ENCODE measurements around the gene IRF2BP1.
"Not testable (repeated sequence)": the region's sequence is repeated elsewhere in the genome, so short reads cannot be mapped to it uniquely, and the experiment has no call there.

Gene IRF2BP1

DNA sequence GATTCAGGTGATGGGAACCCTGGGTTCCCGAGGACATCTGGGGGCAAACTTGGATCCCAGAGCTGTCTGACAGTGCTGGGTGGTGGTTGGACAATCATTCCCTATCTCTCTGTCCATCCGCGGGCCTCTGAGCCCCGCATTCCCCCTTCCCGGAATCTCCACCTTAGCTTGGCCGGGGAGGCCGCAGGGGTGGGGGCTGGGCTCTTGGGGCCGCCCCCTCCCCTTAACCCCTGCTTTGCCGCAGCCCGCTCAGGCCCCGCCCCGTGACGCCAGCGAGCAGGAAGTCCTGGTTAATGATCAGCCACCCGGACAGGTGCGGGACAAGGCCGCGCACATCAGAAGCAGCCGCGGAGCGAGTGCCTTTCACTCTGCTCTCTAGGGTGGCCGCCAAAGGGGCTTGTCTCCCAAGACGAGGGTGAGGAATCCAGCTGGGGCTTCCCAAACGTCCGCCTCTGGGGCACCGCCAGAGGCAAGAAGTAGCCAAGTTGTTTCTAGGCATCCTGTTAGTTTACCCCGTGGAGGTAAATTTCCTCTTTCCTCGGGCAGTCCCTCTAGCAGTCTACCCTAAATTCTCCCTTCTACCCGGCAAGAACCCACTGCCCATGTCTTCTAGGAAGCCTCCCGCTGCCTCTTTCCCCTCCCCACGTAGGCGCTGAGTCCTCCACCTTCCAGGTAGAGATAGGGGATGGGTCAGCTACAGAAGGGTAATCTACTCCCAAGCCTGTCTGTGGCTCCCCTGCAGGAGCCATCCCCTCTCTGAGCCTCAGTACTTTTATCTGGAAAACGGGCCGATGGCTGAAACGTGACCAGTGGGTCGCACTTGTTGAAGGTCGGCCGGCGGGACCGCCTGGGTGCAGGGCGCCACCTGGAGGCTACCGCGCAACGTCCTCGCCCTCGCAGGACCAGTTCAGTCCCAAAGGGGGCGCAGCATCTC is 3.0 kb downstream of the IRF2BP1 start:
- DNase-seq (ENCODE audit: low read depth in 4 of 4, low spot score in 1 of 4), result peak; percentile 68 to 82 (median 73)

GRCh38 chr19:45881909-45882528 is 3.9 kb downstream of the IRF2BP1 start:
- DNase-seq (ENCODE audit: low read depth in 4 of 4, low spot score in 1 of 4), result no peak

GRCh38 chr19:45881082-45881908 is 4.6 kb downstream of the IRF2BP1 start:
- DNase-seq (ENCODE audit: low read depth in 4 of 4, low spot score in 1 of 4), result no peak

- DNase-seq (ENCODE audit: low read depth in 4 of 4, low spot score in 1 of 4), result no peak
Measured at GRCh38 chr19:45879971-45880370, 6.0 kb downstream of the IRF2BP1 start.

GRCh38 chr19:45879055-45879454 is 6.9 kb downstream of the IRF2BP1 start:
- no peak for DNase-seq (ENCODE audit: low read depth in 4 of 4, low spot score in 1 of 4)

DNA sequence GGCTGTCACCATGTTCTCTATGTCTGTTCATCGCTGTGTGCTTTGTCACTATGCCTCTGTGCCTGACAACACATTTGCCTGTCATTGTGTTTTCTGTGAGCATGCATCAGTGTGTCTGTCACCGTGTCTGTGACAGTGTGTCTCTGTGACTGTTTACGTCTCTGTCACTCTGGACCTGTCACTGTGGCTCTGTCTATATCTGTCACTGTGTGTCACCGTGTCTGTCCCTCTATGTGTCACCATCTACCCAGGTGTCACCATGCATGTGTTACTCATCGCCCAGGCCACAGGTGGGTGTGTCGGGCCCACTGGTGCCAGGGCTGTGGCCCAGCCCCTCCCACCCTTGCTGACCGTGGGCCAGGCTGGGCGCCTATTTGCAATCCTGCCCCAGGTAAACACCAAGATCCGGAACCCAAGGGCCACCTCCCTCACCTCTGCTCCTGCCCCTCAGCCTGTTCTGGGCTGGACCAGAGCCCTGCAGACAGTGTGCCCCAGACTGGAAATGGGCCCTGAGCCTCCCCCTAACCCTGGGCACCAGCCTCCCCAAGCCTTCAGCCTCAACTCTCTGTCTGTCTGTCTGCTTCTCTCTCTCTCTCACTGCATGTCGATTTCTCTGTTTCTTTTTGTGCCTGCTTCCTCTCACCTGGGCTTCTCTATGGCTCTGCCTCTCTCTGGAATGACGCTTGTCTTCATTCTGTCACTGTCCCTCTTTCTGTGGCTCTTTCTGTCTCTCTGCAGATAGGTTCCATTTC is 7.7 kb downstream of the IRF2BP1 start:
- DNase-seq (ENCODE audit: low read depth in 4 of 4, low spot score in 1 of 4), result no peak

GRCh38 chr19:45876411-45877197 is 9.3 kb downstream of the IRF2BP1 start:
- DNase-seq (ENCODE audit: low read depth in 4 of 4, low spot score in 1 of 4), result no peak

DNA sequence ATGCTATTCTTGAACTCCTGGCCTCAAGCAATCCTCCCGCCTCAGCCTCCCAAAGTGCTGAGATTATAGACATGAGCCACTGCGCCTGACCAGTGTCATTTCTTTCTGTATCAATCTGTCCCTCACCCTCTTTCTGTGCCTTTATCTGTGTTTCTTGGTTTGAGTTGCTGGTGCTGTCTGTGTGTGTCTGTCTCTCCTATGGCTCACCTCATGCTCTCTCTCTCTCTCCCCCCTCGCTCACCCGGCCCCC is 9.9 kb downstream of the IRF2BP1 start:
- no peak for DNase-seq (ENCODE audit: low read depth in 4 of 4, low spot score in 1 of 4)

DNA sequence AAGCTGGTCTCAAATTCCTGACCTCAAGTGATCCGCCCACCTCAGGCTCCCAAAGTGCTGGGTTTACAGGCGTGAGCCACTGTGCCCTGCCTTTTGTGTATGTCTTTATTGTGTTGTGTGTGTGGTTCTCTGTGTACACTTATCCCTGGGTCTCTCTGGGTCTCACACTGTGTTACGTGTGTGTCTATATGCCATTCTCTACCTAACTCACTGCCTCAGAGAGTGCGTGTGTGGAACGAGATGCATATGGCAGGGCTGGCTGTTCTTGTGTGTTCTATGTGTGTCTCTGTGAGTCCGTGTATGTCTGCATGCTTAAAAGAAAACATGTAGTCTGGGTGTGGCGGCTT is 11.3 kb downstream of the IRF2BP1 start:
- no peak for DNase-seq (ENCODE audit: low read depth in 4 of 4, low spot score in 1 of 4)

- no peak for DNase-seq (ENCODE audit: low read depth in 4 of 4, low spot score in 1 of 4)
Measured at GRCh38 chr19:45873219-45873772, 12.6 kb downstream of the IRF2BP1 start.

- no peak for DNase-seq (ENCODE audit: low read depth in 4 of 4, low spot score in 1 of 4)
Measured at GRCh38 chr19:45872095-45872919, 13.6 kb downstream of the IRF2BP1 start.

DNA sequence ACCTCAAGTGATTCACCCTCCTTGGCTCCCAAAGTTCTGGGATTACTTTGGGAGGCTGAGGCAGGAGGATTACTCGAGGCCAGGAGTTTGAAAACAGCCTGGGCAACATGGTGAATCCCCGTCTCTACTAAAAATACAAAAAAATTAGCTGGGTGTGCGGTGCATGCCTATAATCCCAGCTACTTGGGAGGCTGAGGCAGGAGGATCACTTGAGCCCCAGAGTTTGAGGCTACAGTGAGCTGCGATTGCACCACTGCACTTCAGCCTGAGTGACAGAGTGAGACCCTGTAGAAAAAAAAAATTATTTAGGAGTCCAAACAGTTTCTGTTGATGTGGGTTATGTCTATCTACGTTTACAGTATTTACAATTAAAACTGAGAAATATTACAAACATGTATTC is 15.1 kb downstream of the IRF2BP1 start:
- no peak for DNase-seq (ENCODE audit: low read depth in 4 of 4, low spot score in 1 of 4)

- not testable (repeated sequence) for DNase-seq (ENCODE audit: low read depth in 4 of 4, low spot score in 1 of 4)
Measured at GRCh38 chr19:45867241-45867640, 18.7 kb downstream of the IRF2BP1 start.

DNA sequence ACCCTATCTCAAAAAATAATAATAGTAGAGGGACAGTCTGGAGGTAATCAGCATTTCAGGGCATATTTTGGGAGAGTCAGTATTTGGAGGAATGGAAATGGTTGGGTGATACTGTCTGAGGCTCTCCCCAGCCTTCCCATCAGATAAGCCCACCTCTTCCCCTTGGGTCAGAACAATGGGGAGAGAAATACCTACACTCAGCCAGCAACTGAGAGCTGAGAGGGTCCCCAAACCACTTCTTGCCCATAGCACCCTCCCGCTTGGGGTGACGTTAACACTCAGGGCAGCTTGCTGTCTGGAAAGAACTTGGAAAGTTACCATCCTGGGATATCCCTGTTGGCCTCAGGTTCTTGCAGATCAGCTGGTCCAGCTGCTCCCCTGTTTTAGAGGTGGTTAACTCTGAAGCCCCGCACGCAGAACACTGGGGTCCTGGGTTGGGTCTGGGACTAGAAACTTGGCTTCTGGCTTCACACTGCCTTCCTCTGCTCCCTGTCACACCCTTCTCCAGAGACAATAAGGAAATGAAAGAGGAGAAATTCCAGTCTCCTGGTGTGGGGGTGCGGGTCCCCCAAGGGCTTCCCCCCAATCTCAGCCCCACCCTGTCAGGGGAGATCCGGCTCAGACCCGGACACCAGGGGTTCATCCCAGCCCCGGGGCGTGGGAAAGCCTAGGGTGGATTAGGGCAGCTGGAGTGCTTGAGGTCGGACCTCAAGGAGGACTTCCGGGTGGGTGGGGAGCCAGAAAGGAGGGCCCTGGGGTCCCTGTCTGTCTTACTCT is 19.4 kb downstream of the IRF2BP1 start:
- DNase-seq (ENCODE audit: low read depth in 4 of 4, low spot score in 1 of 4), result no peak

DNA sequence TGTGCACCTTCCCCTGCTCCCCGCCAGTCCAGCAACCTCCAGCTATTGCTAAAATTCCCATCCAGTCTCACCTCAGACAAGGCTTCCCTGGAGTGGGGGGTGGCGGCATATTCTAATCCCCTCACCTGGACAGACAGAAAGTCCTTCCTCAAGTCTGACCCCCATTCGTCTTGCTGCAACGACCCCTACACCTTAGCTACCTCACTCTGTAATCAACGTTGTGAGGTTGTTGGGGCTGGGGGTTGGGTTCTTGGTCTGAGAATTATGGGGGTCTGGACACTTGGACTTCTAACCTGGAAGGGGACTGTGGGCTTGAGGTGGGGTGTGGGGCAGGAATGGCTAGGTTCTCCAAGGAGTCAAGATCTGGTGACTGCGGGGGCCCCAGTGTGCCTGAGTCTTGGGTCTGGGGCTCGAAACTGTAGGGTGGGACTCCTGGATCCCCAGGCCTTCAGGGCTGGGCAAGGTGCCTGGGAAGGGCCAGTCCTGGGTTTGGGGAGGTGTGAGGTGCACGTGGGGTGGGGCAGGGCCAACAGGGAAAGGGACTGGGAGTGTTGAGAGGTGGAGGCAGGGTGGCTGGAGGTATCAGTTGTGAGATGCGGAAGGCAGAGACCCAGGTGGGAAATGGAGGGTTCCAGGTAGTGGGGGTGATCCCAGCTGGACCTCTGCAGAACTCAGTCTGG is 20.5 kb downstream of the IRF2BP1 start:
- DNase-seq (ENCODE audit: low read depth in 4 of 4, low spot score in 1 of 4), result no peak

GRCh38 chr19:45864629-45865082 is 21.3 kb downstream of the IRF2BP1 start:
- DNase-seq (ENCODE audit: low read depth in 4 of 4, low spot score in 1 of 4), result no peak

GRCh38 chr19:45863840-45864628 is 21.9 kb downstream of the IRF2BP1 start, which contains the start of gene FOXA3:
Gene FOXA3, plus strand, starts transcription at chr19:45864326. Its CDS starts 131 bp downstream, at chr19:45864457.
- peak in 1 of 4 experiments; percentile 54 for DNase-seq (ENCODE audit: low read depth in 4 of 4, low spot score in 1 of 4)

All from stimulated activated CD4-positive, alpha-beta T cell treated with anti-CD3 and anti-CD28 coated beads, Interleukin-1b, Interleukin-23, amount 100 ng/mL, for 24 hours (primary cell).